Measurements from ENCODE around the gene TMEM130.
"Not testable (repeated sequence)": the region's sequence is repeated elsewhere in the genome, so short reads cannot be mapped to it uniquely, and the experiment has no call there.

TMEM130 gene

GRCh38 chr7:98866351-98866750 is 3.5 kb downstream of the TMEM130 start:
- no peaks in the 10 kb centered on the region for H3K36me3 ChIP-seq (ENCODE audit: control insufficient read depth, insufficient read depth, low read length)
- H3K9ac ChIP-seq (ENCODE audit: low read length), result no peak overlapping the region
- no peak overlapping the region for H3K4me3 ChIP-seq (ENCODE audit: low read depth, low read length)
- no peak overlapping the region for H3K27ac ChIP-seq (ENCODE audit: low read depth, low read length)
- H3K4me1 ChIP-seq (ENCODE audit: control insufficient read depth, insufficient read depth, low read length), result peaks cover 18% of the 10 kb centered on the region
- H3K9me3 ChIP-seq (ENCODE audit: control insufficient read depth, insufficient read depth, low read depth, low read length), result no peaks in the 10 kb centered on the region
- H3K27me3 ChIP-seq (ENCODE audit: control insufficient read depth, insufficient read depth, low read length), result peaks cover 40% of the 10 kb centered on the region

- H3K9me3 ChIP-seq (ENCODE audit: control insufficient read depth, insufficient read depth, low read depth, low read length), result no peaks in the 10 kb centered on the region
- H3K36me3 ChIP-seq (ENCODE audit: control insufficient read depth, insufficient read depth, low read length), result no peaks in the 10 kb centered on the region
- no peak overlapping the region for H3K4me3 ChIP-seq (ENCODE audit: low read depth, low read length)
- peaks cover 12% of the 10 kb centered on the region; the same call in 1 of the 2 replicates for H3K4me1 ChIP-seq (ENCODE audit: control insufficient read depth, insufficient read depth, low read length)
- no peak overlapping the region for H3K27ac ChIP-seq (ENCODE audit: low read depth, low read length)
- H3K9ac ChIP-seq (ENCODE audit: low read length), result no peak overlapping the region
- H3K27me3 ChIP-seq (ENCODE audit: control insufficient read depth, insufficient read depth, low read length), result peaks cover 26% of the 10 kb centered on the region
Observed at GRCh38 chr7:98864731-98865453, 4.9 kb downstream of the TMEM130 start.

DNA sequence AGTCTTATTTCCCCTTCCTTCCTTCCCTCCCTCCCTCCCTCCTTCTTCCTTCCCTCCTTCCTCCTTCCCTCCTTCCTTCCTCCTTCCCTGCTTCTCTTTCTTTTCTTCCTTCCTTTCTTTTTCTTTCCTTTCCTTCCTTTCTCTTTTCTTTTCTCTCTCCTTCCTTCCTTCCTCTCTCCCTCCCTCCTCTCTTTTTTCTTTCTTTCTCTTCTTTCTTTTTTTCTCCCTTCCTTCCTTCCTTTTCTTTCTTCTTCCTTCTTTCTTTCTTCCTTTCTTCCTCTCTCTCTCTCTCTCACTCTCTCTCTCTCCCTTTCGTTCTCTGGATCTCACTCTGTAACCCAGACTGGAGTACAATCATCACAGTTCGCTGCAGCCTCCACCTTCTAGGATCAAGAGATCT is 6.2 kb downstream of the TMEM130 start:
- Histone ChIP-seq H3K4me1 (ENCODE audit: control insufficient read depth, insufficient read depth, low read length) (peaks cover 5% of the 10 kb centered on the region; the same call in 1 of the 2 replicates), H3K9ac (ENCODE audit: low read length) (no peak overlapping the region), H3K9me3 (ENCODE audit: control insufficient read depth, insufficient read depth, low read depth, low read length) (no peaks in the 10 kb centered on the region), H3K36me3 (ENCODE audit: control insufficient read depth, insufficient read depth, low read length) (no peaks in the 10 kb centered on the region), H3K4me3 (ENCODE audit: low read depth, low read length) (no peak overlapping the region), H3K27ac (ENCODE audit: low read depth, low read length) (no peak overlapping the region), H3K27me3 (ENCODE audit: control insufficient read depth, insufficient read depth, low read length) (peaks cover 13% of the 10 kb centered on the region)

- H3K36me3 ChIP-seq (ENCODE audit: control insufficient read depth, insufficient read depth, low read length), result no peaks in the 10 kb centered on the region
Observed at GRCh38 chr7:98862716-98863420, 6.9 kb downstream of the TMEM130 start.

GRCh38 chr7:98862203-98862602 is 7.6 kb downstream of the TMEM130 start:
- H3K27me3 ChIP-seq (ENCODE audit: control insufficient read depth, insufficient read depth, low read length), result peaks cover 2% of the 10 kb centered on the region; the same call in 1 of the 2 replicates
- no peaks in the 10 kb centered on the region for H3K9me3 ChIP-seq (ENCODE audit: control insufficient read depth, insufficient read depth, low read depth, low read length)
- no peaks in the 10 kb centered on the region for H3K36me3 ChIP-seq (ENCODE audit: control insufficient read depth, insufficient read depth, low read length)
- no peak overlapping the region for H3K4me3 ChIP-seq (ENCODE audit: low read depth, low read length)
- H3K4me1 ChIP-seq (ENCODE audit: control insufficient read depth, insufficient read depth, low read length), result peaks cover 3% of the 10 kb centered on the region; the same call in 1 of the 2 replicates
- no peak overlapping the region for H3K9ac ChIP-seq (ENCODE audit: low read length)
- no peak overlapping the region for H3K27ac ChIP-seq (ENCODE audit: low read depth, low read length)

More at GRCh38 chr7:98862716-98863420, 6.9 kb downstream of the TMEM130 start:
- Histone ChIP-seq H3K27ac (ENCODE audit: low read depth, low read length) (no peak overlapping the region), H3K9me3 (ENCODE audit: control insufficient read depth, insufficient read depth, low read depth, low read length) (no peaks in the 10 kb centered on the region), H3K4me3 (ENCODE audit: low read depth, low read length) (no peak overlapping the region), H3K9ac (ENCODE audit: low read length) (no peak overlapping the region), H3K4me1 (ENCODE audit: control insufficient read depth, insufficient read depth, low read length) (peaks cover 5% of the 10 kb centered on the region; the same call in 1 of the 2 replicates), H3K27me3 (ENCODE audit: control insufficient read depth, insufficient read depth, low read length) (peaks cover 7% of the 10 kb centered on the region; the same call in 1 of the 2 replicates)

DNA sequence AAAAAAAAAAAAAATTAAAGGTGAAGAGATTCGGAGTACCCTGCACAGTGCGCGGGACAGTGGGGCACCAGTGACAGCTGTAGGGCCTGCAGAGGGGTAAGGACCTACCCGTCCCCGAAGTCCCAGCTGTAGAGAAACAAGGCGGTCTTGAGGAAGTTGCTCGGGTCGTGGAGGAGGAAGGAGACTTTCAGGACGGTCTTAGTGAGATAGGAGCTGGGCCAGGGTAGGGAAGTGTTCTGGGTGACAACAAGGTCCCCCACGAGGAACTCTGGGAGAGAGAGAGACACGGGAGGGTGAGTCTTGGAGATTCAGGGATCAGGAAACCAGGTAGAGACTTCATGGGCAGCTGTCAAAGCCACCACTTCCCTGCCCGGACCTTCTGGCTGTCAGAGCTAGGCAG is 9.7 kb downstream of the TMEM130 start:
- Histone ChIP-seq H3K27me3 (ENCODE audit: control insufficient read depth, insufficient read depth, low read length) (no peaks in the 10 kb centered on the region; the same call in 1 of the 2 replicates), H3K27ac (ENCODE audit: low read depth, low read length) (no peak overlapping the region), H3K4me3 (ENCODE audit: low read depth, low read length) (no peak overlapping the region), H3K9ac (ENCODE audit: low read length) (no peak overlapping the region), H3K9me3 (ENCODE audit: control insufficient read depth, insufficient read depth, low read depth, low read length) (no peaks in the 10 kb centered on the region), H3K4me1 (ENCODE audit: control insufficient read depth, insufficient read depth, low read length) (no peaks in the 10 kb centered on the region), H3K36me3 (ENCODE audit: control insufficient read depth, insufficient read depth, low read length) (no peaks in the 10 kb centered on the region)

GRCh38 chr7:98855610-98856422 is 14.0 kb downstream of the TMEM130 start:
- Histone ChIP-seq H3K9me3 (ENCODE audit: control insufficient read depth, insufficient read depth, low read depth, low read length) (no peaks in the 10 kb centered on the region), H3K9ac (ENCODE audit: low read length) (no peak overlapping the region), H3K27me3 (ENCODE audit: control insufficient read depth, insufficient read depth, low read length) (no peaks in the 10 kb centered on the region), H3K36me3 (ENCODE audit: control insufficient read depth, insufficient read depth, low read length) (0 out of 2 replicates have a peak, but pooled peaks cover 2% of the 10 kb centered on the region), H3K4me1 (ENCODE audit: control insufficient read depth, insufficient read depth, low read length) (peaks cover 7% of the 10 kb centered on the region; the same call in 1 of the 2 replicates), H3K4me3 (ENCODE audit: low read depth, low read length) (no peak overlapping the region), H3K27ac (ENCODE audit: low read depth, low read length) (no peak overlapping the region)

DNA sequence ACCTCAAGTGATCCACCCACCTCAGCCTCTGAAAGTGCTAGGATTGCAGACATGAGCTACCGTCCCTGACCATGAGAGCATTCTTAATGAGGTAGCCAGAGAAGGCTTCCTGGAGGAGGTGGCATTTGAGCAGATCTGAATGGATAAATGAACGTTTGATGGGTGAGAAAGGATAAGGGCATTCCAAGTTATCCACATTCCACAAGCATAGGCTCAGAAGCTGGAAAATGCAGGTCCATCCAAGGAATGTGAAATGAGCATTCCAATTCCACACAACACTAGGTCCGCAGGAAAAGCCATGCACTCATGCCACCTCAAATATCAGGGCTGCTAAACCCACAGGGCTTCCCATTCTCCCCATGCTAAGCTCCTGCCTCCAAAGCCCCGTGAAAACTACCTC is 17.0 kb downstream of the TMEM130 start:
- Histone ChIP-seq H3K9me3 (ENCODE audit: control insufficient read depth, insufficient read depth, low read depth, low read length) (peaks cover 16% of the 10 kb centered on the region; the same call in 1 of the 2 replicates), H3K27ac (ENCODE audit: low read depth, low read length) (no peak overlapping the region), H3K9ac (ENCODE audit: low read length) (no peak overlapping the region), H3K36me3 (ENCODE audit: control insufficient read depth, insufficient read depth, low read length) (peaks cover 4% of the 10 kb centered on the region; the same call in 1 of the 2 replicates), H3K4me1 (ENCODE audit: control insufficient read depth, insufficient read depth, low read length) (peaks cover 7% of the 10 kb centered on the region; the same call in 1 of the 2 replicates), H3K27me3 (ENCODE audit: control insufficient read depth, insufficient read depth, low read length) (no peaks in the 10 kb centered on the region), H3K4me3 (ENCODE audit: low read depth, low read length) (no peak overlapping the region)

- Histone ChIP-seq H3K36me3 (ENCODE audit: control insufficient read depth, insufficient read depth, low read length) (peaks cover 4% of the 10 kb centered on the region; the same call in 1 of the 2 replicates), H3K9ac (ENCODE audit: low read length) (no peak overlapping the region), H3K9me3 (ENCODE audit: control insufficient read depth, insufficient read depth, low read depth, low read length) (peaks cover 24% of the 10 kb centered on the region; the same call in 1 of the 2 replicates), H3K4me3 (ENCODE audit: low read depth, low read length) (no peak overlapping the region), H3K27me3 (ENCODE audit: control insufficient read depth, insufficient read depth, low read length) (no peaks in the 10 kb centered on the region), H3K27ac (ENCODE audit: low read depth, low read length) (no peak overlapping the region), H3K4me1 (ENCODE audit: control insufficient read depth, insufficient read depth, low read length) (no peaks in the 10 kb centered on the region; the same call in 1 of the 2 replicates)
Observed at GRCh38 chr7:98848918-98849317, 20.9 kb downstream of the TMEM130 start.

GRCh38 chr7:98842552-98842951 is 27.3 kb downstream of the TMEM130 start:
- not testable (repeated sequence) for H3K4me1 ChIP-seq (ENCODE audit: control insufficient read depth, insufficient read depth, low read length); H3K9ac ChIP-seq (ENCODE audit: low read length); H3K4me3 ChIP-seq (ENCODE audit: low read depth, low read length); H3K36me3 ChIP-seq (ENCODE audit: control insufficient read depth, insufficient read depth, low read length); H3K27me3 ChIP-seq (ENCODE audit: control insufficient read depth, insufficient read depth, low read length); H3K27ac ChIP-seq (ENCODE audit: low read depth, low read length); H3K9me3 ChIP-seq (ENCODE audit: control insufficient read depth, insufficient read depth, low read depth, low read length)
